Esophagus squamous epithelium (tissue), 4 donors: ENCODE data around the gene TMEM95.

Experiments used
- CTCF ChIP-seq, 6 experiments: fragments of 450-650 bp in 4 of 6; fragments of 200-600 bp in 2 of 6; sonication (generic) in 2 of 6; IDR thresholded peaks; one replicate each; pipeline ENCODE4 v1.5.1; 2016 to 2019; ENCODE audit warnings: antibody characterized with exemption in 6 of 6, mild to moderate bottlenecking in 4 of 6, moderate library complexity in 4 of 6
- POLR2A ChIP-seq, 4 donors: fragments of 450-650 bp; IDR thresholded peaks; one replicate each; pipeline ENCODE4 v1.6.1; 2017; ENCODE audit warnings: antibody characterized with exemption in 4 of 4, mild to moderate bottlenecking in 4 of 4, moderate library complexity in 3 of 4

- TF ChIP-seq CTCF (IDR thresholded peaks at IDR 0.05) (no peak), POLR2A (IDR thresholded peaks at IDR 0.05) (no peak)
Measured at GRCh38 chr17:7348478-7349242, 6.3 kb upstream of the TMEM95 start.
